Measurements from ENCODE around the gene GXYLT2.
"Not testable (repeated sequence)": the region's sequence is repeated elsewhere in the genome, so short reads cannot be mapped to it uniquely, and the experiment has no call there.

GXYLT2 gene

GRCh38 chr3:72892870-72893269 is 5.0 kb downstream of the GXYLT2 start:
- no peak for DNase-seq (ENCODE audit: low read depth)

GRCh38 chr3:72894976-72895552 is 7.2 kb downstream of the GXYLT2 start:
- DNase-seq (ENCODE audit: low read depth): no peak

GRCh38 chr3:72896996-72897757 is 9.3 kb downstream of the GXYLT2 start:
- DNase-seq (ENCODE audit: low read depth): no peak

- no peak for DNase-seq (ENCODE audit: low read depth)
These were observed 9.8 kb downstream of the GXYLT2 start for GRCh38 chr3:72897758-72898007.

GRCh38 chr3:72899349-72899765 is 11.5 kb downstream of the GXYLT2 start:
- DNase-seq (ENCODE audit: low read depth): no peak

GRCh38 chr3:72900048-72900447 is 12.2 kb downstream of the GXYLT2 start:
- no peak for DNase-seq (ENCODE audit: low read depth)

GRCh38 chr3:72901840-72902239 is 14.0 kb downstream of the GXYLT2 start:
- no peak for DNase-seq (ENCODE audit: low read depth)

- peak; percentile 67 for DNase-seq (ENCODE audit: low read depth)
These were observed 15.2 kb downstream of the GXYLT2 start for GRCh38 chr3:72903004-72903403.

- DNase-seq (ENCODE audit: low read depth): no peak
These were observed 16.3 kb downstream of the GXYLT2 start for GRCh38 chr3:72904163-72904562.

- no peak for DNase-seq (ENCODE audit: low read depth)
These were observed 18.3 kb downstream of the GXYLT2 start for GRCh38 chr3:72906154-72906553.

- DNase-seq (ENCODE audit: low read depth): peak; percentile 79
These were observed 19.4 kb downstream of the GXYLT2 start for GRCh38 chr3:72907131-72907711.

- peak; percentile 65 for DNase-seq (ENCODE audit: low read depth)
These were observed 20.1 kb downstream of the GXYLT2 start for GRCh38 chr3:72907731-72908620.

GRCh38 chr3:72909591-72909990 is 21.7 kb downstream of the GXYLT2 start:
- no peak for DNase-seq (ENCODE audit: low read depth)

- no peak for DNase-seq (ENCODE audit: low read depth)
These were observed 24.7 kb downstream of the GXYLT2 start for GRCh38 chr3:72912532-72912931.

- DNase-seq (ENCODE audit: low read depth): no peak
These were observed 26.5 kb downstream of the GXYLT2 start for GRCh38 chr3:72914383-72914782.

GRCh38 chr3:72916250-72916649 is 28.4 kb downstream of the GXYLT2 start:
- no peak for DNase-seq (ENCODE audit: low read depth)

GRCh38 chr3:72919520-72919919 is 31.7 kb downstream of the GXYLT2 start:
- DNase-seq (ENCODE audit: low read depth): no peak

GRCh38 chr3:72924055-72924454 is 36.2 kb downstream of the GXYLT2 start:
- no peak for DNase-seq (ENCODE audit: low read depth)

- not testable (repeated sequence) for DNase-seq (ENCODE audit: low read depth)
These were observed 41.2 kb downstream of the GXYLT2 start for GRCh38 chr3:72928781-72929735.

- DNase-seq (ENCODE audit: low read depth): no peak
These were observed 42.9 kb downstream of the GXYLT2 start for GRCh38 chr3:72930754-72931153.

GRCh38 chr3:72932416-72932815 is 44.6 kb downstream of the GXYLT2 start:
- no peak for DNase-seq (ENCODE audit: low read depth)
